Activated CD8-positive, alpha-beta memory T cell treated with anti-CD3 and anti-CD28 coated beads for 1 hour (primary cell): ENCODE measurements around the gene PLCG2.
"Not testable (repeated sequence)": the region's sequence is repeated elsewhere in the genome, so short reads cannot be mapped to it uniquely, and the experiment has no call there.

ENCODE experiments used
- DNase-seq, 2 donors: peaks; one replicate each; pipeline ENCODE4 v3.0.0-alpha.2; 2020; ENCODE audit warnings: low read depth in 1 of 2; ENCODE audit errors: extremely low read depth in 1 of 2

Gene PLCG2

GRCh38 chr16:81977335-81977942 is 198.3 kb downstream of the PLCG2 start:
- DNase-seq: not testable (repeated sequence)

GRCh38 chr16:81987121-81987520 is 208.0 kb downstream of the PLCG2 start:
- DNase-seq: no peak

GRCh38 chr16:81987706-81988105 is 208.6 kb downstream of the PLCG2 start:
- no peak for DNase-seq

GRCh38 chr16:81992859-81993258 is 213.8 kb downstream of the PLCG2 start:
- no peak for DNase-seq

- DNase-seq: no peak
These were observed 215.4 kb downstream of the PLCG2 start for GRCh38 chr16:81994485-81994884.

- no peak for DNase-seq
These were observed 216.6 kb downstream of the PLCG2 start for GRCh38 chr16:81995651-81996050.

GRCh38 chr16:81996664-81997509 is 217.8 kb downstream of the PLCG2 start:
- DNase-seq: no peak

GRCh38 chr16:81997738-81998137 is 218.6 kb downstream of the PLCG2 start:
- DNase-seq: no peak

- DNase-seq: no peak
These were observed 223.7 kb downstream of the PLCG2 start for GRCh38 chr16:82002831-82003230.

- DNase-seq: no peak
These were observed 225.5 kb downstream of the PLCG2 start for GRCh38 chr16:82004601-82005000.

GRCh38 chr16:82005027-82005830 is 226.1 kb downstream of the PLCG2 start:
- no peak for DNase-seq

GRCh38 chr16:82006036-82006435 is 226.9 kb downstream of the PLCG2 start:
- DNase-seq: no peak

GRCh38 chr16:82007189-82007588 is 228.1 kb downstream of the PLCG2 start:
- DNase-seq: no peak

GRCh38 chr16:82008957-82009592 is 230.0 kb downstream of the PLCG2 start:
- no peak for DNase-seq

GRCh38 chr16:82009789-82010188 is 230.7 kb downstream of the PLCG2 start:
- DNase-seq: not testable (repeated sequence)

- DNase-seq: no peak
These were observed 231.6 kb downstream of the PLCG2 start for GRCh38 chr16:82010649-82011048.

- DNase-seq: peak; percentile 27 to 47
These were observed 232.1 kb downstream of the PLCG2 start, which contains the start of gene SDR42E1 for GRCh38 chr16:82011199-82011641. Gene SDR42E1 (minus strand): TSS chr16:82011470. CDS start chr16:82000858, 10,612 bp downstream.
